Inflammatory macrophage (primary cell): ENCODE measurements around the gene SRI.
A peak's percentile ranks its signal among the peaks of the same experiment; 100 is the strongest.

Experiments
- DNase-seq, 2 donors: peaks; one replicate each; pipeline ENCODE4 v3.0.0-alpha.2; 2020 to 2022

Gene SRI

DNA sequence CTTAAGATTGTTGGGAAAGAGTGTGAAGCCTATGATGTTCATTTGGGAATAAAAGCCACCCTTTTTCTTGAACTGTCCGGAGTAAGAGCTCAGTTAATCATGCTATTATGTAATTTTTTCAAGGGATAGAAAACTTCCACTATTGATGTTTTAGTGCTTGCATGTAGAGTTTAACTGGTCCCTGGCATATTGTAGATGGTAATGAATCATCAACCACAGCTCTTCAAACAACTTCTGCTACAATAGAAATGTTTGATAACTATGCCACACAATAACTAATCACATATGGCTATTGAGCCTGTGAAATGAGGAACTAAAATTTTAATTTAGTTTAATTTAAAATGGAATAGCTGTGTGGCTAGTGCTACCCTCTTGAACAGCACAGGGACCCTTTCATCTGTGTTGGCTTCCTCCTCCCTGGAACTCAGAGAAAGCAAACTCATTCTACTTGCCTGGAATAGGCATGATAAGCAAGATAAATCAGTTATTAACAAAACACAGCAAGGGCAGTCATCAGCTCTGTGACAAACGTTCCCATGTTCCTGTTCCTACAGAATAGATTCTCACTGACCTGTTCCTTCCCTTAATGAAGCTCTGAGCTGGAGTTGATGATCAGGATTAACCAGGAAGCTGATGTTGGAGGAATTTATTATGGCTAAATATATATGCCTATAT lies 4.9 kb upstream of the SRI start:
- peak; percentile 25 to 71 for DNase-seq

DNA sequence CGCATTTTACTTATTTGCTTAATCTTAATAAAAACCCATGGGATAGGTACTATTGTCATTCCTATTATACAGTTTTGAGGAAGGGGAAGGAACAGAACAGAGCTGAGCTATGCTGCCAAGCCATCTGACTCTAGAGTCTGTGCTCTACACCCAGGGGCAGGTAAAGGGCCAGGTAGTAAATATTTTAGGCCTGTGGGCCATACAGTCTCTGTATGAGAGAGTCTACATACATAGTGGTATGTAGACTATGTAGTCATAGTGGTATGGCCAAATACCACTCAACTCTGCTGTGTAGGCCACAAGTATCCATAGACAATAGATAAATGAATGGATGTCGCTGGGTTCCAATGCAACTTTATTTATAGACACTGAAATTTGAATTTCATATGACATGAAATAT lies 3.4 kb upstream of the SRI start:
- DNase-seq, result no peak

DNA sequence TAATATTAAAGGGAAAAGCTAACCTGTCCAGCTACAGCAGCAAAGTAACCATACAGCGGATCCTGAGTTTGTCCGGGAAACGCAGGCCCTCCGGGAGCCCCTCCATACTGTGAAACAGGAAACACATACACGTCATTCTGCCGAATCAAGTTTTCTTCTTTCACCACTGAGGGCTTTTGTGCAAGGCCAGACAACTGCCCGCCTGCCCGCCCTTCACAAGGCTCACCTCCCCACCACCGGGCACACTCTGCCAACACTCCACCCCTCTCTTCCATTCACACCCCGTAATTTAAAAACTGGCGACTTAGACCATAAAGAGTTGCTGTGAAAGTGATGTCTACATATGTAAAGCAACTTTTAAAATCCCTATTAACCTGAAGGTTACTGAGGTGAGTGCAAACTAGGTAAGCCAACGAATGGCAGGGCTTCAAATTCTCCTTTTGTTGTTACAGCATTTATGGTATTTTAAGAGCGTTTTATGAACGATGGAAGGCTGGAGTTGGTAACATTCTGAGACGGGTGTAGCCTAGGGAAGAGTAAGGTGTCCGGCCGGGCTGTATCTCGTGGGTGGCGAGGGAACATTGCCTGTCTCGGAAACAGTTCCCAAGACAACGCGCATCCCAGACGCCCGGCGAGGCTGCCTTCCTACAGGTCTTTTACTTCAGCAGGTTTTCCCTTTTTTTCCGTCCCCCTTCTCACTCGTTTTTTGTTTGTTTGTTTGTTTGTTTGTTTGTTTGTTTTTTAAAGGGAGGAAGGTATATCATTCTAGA lies 817 bp downstream of the SRI start:
- peak; percentile 54 to 56 for DNase-seq

DNA sequence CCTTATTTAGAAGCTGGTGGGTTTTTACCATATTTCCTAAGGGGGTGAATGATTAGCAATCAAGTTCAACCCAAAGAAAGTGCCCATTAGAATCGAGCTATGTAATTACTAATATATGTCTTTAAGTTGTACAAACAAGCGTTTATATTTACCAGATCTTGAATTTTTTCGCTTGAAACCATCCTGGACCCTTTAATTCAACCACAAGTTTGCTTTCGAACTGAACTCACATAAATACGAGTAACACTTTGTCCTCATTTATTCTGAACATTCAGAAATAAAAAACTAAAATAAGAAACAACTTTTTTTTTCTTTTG lies 1.5 kb downstream of the SRI start:
- peak in 1 of 2 donors; percentile 38 for DNase-seq

DNA sequence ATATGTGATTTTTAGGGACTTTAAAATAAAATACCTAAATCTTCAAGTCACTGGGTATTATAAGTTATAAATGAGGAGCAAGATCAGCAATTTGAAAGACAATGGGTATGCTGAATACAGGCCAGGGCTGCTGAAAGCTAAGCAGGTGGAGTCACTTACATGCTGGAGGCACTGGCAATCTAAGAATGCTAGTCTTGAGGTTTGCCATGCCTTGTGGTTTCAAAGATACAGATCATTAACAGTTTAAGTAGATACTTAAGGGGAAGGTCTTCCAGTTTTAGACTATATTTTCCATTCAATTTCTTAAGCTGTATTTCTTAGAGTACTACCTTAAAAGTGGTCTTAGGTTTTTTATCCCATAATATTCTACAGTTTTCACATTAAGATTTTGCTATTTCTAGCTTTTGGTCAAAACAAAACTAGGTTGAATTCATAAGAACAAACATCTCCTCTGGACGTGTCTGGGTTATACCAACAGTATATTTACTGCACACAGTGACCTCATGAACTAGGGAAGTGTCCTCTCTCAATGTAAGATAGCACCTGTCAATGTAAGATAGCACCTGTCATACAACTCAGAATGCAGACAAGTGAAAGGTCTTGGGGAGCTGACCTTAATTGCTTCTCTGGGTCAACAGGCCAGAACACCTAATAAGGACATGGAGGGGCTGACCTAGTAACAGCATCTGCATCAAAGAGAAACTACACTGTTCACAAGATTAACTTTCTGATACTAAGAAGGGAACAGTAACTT lies 2.0 kb downstream of the SRI start:
- peak in 1 of 2 donors; percentile 15 for DNase-seq

DNA sequence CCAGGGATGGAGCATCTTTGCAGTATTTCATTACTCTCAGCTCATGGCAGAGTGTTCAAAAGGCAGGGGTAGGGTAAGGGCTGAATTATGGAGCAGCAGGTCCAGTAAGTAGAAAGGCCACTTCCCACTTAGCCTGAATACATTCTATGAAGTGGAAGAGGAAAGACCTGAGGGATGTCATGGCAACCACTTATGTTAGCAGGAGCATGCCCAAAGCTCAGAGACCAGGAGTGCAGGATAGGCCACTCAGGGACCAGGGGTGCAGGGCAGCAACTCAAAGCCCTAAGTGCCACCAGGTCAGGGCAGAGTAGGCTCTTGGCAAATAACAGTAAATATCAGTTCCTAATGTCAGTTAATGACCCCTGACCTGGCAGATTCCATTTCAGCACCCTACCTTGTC lies 3.6 kb downstream of the SRI start:
- no peak for DNase-seq

DNA sequence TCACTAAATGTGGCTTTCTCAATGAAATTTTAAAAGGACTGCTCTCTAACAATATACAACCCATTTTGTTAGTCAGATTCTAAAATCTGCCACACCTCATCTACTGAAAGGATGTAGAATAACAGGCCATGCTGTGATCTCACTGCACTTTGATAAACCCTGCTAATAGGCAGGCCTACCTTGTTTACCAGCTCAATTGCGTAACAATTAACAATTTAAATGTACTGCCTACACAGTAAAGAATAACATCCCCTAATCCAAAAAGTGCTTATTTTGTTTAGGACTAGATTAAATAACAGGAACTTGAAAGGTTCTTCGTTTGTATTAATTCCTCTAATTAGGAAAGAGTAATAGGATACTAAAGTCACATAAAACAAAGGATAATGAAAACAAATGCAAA lies 4.5 kb downstream of the SRI start:
- DNase-seq, result no peak

DNA sequence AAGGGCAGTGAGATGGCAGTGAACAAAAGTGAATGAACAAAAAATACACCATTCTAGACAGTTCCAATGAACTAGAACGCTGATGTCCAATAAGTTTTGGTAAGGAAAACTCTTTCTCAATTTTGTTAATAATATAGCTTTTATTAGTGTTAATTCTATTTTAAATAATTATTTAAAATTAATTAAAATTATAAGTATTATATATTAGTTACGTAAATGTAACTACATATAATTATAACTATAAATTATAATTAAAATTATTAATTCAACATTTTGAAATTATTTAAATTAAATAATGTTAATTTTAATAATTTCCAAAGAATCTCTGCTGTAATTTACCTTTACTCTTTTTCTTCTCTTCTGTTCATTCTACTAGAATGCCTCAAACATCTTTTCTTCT lies 5.4 kb downstream of the SRI start:
- DNase-seq, result no peak

DNA sequence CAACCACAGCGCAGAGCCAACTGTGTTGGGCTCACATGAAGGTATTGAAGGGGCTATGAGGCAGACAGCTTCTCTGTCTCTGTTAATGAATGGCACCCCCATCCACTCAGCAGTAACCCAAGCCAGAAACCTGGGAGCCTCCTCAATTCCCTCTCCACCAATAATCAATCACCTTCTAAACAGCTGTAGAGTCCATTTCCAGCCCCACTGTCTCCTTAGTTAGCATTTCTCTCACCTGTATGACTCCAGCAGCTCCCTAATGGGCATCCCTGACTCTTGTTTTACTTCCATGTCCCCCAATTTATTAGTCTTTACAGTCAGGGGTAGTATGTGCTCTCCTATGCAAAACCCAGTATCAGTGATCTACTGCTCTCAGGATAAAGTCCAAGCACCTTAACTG lies 6.9 kb downstream of the SRI start:
- DNase-seq, result no peak

DNA sequence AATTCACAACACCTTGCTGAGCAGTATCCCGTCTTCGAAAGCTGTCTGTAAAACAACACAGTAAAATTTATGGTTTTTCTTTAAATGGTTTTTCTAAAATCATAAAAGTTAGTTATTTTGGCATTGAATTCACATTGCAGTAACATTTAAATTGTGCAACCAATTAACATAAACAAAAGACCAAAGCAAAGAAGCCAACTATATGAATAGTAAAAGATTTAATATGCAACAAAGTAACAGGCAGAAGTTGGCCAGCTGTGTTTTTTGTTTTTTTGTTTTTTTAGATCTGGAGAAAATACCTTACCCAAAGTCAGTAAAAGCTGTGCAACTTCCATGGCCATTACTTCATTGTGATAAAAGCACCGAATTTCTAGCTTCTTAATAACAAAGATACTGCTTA lies 11.3 kb downstream of the SRI start:
- DNase-seq, result no peak

DNA sequence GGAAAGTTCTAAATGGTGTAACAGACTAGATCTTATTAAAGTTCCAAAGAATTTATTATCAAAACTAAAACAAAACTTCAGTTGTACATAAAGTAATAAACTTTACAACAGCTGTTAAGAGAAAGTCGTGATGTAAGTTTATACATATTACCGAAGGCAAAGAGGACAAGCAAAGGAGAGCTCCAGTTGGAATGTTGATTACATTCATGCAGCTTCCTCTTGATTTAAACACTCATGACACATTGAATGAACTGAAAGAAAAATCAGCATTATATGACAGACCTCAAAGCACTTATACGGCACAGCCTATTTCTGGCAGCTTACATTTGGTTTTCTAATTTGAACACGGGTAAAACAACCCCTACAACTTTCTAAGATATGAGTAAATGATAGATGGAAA lies 13.6 kb downstream of the SRI start:
- DNase-seq, result no peak

DNA sequence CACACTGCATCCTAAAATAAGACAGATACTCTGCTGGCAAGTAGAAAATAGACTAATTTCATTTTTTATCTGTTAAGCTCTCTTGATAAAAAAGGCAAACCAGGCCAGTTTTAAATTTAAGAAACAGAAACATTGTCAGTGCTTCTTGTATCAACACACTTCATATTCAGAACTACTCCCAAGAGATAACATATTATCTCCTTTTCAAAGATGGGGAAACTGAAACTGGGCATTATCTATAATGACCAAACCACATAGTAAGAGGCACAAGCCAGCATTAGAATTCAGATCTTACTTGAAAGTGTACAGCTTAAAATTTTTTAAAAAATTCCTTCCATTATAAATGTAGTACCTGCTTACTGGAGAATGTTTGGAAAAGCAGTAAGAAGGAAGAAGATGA lies 14.7 kb downstream of the SRI start:
- no peak for DNase-seq

DNA sequence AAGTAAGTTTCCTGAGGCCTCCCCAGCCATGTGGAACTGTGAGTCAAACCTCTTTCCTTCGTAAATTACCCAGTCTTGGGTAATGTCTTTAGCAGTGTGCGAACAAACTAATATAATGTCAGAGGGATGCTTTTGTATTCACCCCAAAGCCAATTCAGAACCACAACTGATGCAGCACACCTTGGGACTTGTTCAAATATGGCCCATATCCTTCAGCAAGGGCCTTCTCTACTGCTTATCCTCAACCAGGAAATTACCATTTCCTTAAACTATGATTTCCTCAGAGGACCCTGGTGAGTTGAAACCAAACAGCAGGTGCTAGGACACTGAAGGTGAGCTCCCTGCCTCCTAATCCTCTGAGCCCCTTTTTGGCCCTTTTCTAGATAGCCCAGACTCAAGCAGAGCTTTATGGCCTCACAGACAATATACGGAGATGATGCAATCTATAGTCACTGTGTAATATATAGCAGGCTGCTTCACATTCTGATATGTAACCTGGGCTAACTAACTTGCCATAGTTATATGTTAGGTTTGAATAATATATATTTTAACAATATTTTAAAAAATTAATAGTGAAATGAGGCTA lies 15.2 kb downstream of the SRI start:
- DNase-seq, result no peak

DNA sequence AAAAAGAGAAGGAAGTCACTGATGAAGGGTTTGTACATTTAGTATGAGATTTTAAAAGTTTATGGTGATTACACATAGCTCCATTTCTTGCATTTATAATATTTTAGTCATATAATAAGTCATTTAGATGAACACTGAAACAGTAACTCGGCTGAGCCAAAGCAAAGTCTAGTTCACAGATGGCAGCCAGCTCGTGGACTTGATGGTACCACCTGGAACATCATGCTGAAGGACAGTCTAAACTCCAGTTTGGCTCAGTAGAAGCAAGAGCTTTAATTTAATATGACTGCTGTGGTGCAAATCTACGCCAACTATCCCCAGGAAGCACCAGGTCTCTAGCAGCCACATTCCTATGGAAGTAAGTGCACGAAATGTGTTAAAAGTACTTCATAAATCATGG lies 16.4 kb downstream of the SRI start:
- DNase-seq, result no peak

DNA sequence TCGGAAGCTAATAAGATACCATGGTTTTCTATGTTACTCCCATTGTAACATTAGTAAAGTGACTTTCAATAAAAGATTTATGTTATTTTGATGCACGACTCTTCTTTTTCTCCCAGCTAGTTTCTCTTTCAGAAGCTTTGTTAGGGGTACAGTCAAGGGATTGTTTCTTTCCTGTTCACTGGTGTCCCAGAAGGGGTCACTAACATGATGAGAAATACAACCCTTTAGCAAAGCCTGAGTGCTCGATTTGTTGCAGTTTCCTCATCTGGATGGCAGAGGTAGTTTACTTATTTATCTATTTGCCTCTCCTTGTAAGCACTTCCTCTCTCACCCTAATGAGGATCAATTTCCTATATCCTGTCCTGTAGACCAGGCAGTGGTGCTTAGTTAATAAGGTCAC lies 17.0 kb downstream of the SRI start:
- no peak for DNase-seq

DNA sequence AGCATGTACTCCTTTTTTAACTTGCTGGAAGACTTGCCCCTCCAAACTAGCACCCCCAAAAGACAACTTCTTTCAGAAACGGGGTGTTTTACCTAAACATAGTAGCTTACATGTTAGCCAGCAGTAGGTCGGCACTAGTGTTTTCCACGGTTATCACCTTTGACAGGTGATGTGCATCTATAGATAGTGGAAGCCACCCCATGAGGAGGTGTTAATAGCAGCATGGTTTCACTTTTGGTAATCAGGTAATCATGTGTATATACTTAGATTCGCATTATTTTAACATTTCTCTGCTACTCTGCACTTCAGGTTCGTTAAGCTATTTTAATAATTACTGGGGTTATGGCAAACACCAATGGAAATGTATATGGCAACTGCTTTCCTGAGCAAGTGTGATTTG lies 17.6 kb downstream of the SRI start:
- DNase-seq, result no peak

DNA sequence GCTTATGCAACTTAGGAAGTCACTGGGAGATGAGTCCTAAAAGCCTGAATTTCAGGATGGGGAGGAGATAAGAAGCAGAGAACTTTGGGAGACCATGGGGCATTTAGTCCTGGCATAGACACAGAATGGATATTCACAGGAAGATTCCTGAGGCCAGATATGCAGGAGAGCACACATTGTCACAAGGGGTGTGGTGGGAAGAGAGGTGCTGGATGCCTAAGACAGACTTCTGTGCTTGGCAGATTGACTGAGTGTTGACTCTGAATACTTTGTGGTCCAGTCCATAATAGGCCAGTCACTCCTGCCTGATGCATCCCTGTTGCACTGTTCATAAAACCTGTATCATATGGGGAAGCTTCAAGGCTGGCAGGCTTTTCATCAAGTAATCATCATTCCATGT lies 18.5 kb downstream of the SRI start:
- no peak for DNase-seq

DNA sequence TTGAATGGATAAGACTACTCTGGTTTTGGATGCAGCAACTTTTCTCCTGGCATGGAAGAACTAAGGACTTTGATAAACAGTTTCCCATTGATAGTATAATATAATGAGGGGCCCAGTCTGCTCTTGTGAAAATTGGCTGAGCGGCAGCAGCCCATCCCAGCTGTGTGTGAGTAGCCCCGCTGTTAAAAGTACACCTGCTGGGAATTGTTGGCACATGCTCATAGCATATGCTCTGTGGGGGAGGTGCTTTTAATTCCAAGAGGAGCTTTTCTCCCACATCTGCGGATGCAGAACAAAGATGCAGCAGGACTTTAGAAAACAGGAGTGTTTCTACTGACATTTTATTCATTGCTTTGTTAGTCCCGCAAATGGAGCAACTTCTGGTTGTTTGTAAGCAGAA lies 19.0 kb downstream of the SRI start:
- no peak for DNase-seq

DNA sequence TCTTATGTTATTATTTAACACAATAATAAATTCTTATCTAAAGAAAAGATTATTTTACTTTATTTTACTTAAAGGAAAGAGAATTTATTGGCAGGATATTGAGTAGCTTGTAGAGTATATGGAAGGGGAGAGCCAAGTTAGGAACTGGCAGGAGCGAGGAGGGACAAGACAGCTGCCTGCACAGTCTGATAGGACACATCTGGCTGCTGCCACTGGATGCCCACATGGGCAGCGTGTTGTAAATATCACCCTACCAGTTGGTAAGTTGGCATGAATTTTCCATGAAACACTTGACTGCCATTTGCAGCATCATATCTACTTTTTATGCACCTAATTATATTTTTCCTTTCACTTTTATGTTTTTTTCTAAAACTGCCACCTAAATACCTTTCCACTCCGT lies 19.6 kb downstream of the SRI start:
- no peak for DNase-seq

DNA sequence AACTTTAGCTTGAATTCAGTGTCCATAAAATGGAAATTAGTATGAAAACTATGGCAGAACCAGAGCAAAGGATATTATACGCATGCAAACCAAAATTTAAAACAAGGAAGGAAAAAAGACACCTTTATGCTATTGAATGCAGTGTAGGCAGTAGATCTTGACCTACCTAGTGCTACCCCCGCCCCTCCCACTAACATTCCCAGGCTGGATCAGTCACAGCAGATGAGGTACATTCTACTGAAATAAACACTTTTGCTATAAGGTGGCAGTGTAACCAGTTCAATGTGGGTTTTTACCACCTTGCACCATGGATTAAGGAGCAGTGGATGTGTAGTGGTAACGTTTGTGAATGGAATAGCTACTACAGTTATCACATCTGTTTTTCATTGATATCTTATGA lies 27.9 kb downstream of the SRI start:
- no peak for DNase-seq

DNA sequence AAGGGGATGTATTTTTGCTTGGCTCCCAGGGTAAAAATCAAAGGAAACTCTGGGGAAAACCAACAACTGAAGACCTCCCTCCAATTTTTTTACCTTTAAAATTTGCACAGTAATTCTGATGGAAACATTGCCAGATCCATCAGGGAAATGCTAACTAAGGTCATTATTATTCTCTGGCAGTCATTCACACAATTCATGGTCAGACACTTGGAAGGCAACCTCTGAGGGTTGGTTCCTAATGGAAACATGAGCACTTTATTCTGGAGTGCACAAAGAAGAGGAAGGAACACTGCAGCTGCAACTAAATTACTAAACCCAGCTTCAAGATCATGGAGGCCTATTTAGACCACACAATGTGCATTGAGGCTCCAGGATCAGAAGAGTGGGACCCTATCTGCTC lies 34.2 kb downstream of the SRI start:
- DNase-seq, result no peak

DNA sequence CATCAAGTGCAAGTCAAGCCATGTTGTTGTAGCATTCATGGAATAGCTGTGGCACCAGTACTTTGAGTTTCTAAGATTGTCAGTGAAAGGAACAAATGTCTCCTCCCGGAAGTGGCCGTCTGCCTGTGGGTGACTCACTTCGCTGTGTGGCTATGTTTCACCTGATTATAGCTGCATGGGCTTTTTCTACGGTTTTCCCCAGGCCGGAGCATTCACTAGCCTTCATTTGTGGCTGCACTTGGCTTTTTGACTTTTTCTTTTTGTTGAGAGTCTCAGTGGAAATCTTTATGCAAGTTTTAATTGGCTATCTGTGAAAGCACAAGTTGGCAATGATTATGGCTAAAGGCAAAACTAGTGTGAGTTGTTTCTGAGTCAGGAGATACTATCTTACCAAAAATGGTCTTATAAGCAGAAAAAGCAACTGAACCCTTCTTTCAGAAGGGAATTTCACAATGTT lies 35.0 kb downstream of the SRI start:
- DNase-seq, result no peak

DNA sequence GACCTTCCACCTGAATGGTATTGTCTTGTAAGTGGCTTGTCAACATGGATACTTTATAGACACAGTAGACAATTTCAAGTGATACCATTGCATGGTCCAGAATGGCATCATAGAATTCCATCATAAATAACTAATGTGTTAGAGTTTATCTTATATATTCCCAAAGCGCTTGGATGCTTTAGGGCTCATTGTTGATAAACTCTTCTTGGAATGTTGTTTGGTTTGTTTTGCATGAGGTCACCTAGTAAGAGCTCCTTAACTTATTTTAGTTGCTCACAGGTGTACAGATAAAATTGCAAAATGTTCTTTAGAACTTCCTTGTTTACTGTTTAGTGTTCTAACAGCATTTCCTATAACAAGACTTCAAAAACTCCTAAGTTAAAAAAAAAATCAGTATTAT lies 36.8 kb downstream of the SRI start:
- DNase-seq, result no peak

DNA sequence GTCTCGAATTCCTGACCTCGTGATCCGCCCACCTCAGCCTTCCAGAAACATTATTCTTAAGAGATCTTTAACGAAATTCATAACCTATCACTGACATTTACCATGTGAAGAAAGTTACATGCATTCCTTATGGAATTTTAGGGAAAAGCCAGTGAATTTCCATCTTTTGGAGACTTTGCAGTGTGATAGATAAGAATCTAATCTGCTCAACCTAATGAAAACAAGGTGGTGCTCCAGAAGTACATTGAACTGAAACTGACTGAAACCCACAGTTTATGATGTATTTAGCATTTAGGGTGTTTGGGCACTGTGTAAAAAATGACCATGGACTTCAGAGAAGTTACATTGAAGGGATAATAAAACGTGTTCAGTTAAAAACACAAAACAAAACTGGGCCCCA lies 43.6 kb downstream of the SRI start:
- no peak for DNase-seq
